B cell (primary cell): Measurements from ENCODE around the gene CCNF.

Source experiments
- EZH2 ChIP-seq: IDR thresholded peaks from 2 replicates; pipeline ENCODE4 v1.6.1; 2012; ENCODE audit warnings: borderline replicate concordance, low read depth, mild to moderate bottlenecking, moderate library complexity, low read length; ENCODE audit not compliant: insufficient read depth, poor library complexity, severe bottlenecking
- TF ChIP-seq, protein P1 (sequence below): fragments of 200-600 bp; IDR thresholded peaks from one replicate; pipeline ENCODE4 v1.8.0; 2022; ENCODE audit warnings: antibody characterized with exemption, mild to moderate bottlenecking

DNA sequence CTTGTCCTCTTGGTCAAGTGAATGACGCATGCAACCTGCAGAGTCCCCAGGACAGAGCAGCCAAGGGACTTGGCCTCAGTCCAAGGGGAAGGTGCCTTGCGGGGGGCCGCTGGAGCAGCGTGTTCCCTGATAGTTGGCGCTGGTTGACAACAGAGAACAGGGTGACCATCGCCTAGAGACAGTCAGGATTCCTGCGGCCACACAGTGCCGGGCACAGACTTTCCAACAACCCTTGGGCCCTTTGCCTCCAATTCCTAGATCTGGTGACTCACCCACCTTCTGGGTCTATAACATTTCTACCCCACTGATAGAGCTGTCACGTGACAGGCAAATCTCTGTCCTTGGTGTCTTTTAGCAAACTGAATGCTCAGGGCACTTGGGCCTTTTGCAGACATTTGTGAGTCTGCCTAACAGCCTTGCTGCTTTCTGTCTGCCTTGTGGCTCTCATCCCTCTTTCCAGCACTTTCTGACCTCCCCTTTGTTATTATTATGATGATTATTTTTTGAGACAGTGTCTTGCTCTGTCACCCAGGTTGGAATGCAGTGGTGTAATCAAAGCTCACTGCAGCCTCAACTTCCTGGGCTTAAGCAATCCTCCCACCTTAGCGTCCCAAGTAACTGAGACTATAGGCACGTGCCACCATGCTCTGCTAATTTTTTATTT, 18.8 kb downstream of the CCNF start:
- TF ChIP-seq EZH2: no peak
- TF ChIP-seq, protein P1, sequence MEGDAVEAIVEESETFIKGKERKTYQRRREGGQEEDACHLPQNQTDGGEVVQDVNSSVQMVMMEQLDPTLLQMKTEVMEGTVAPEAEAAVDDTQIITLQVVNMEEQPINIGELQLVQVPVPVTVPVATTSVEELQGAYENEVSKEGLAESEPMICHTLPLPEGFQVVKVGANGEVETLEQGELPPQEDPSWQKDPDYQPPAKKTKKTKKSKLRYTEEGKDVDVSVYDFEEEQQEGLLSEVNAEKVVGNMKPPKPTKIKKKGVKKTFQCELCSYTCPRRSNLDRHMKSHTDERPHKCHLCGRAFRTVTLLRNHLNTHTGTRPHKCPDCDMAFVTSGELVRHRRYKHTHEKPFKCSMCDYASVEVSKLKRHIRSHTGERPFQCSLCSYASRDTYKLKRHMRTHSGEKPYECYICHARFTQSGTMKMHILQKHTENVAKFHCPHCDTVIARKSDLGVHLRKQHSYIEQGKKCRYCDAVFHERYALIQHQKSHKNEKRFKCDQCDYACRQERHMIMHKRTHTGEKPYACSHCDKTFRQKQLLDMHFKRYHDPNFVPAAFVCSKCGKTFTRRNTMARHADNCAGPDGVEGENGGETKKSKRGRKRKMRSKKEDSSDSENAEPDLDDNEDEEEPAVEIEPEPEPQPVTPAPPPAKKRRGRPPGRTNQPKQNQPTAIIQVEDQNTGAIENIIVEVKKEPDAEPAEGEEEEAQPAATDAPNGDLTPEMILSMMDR: no peak
